Panc1 (cell line): ENCODE results near the gene AUH. TPM values are rescaled to one million over a fixed set of nuclear protein-coding genes. Genes with fewer than 3 reads are reported as not detected.

Experiments
- ATAC-seq: fragments of 200-7000 bp; cut with Tn5 transposase; 2 replicates; pipeline ENCODE4 v1.9.1; 2020; ENCODE audit warnings: mild to moderate bottlenecking, moderate library complexity
- BruUV-seq: library from RNA; stranded (reverse); fragments of 400-500 nt; replicated peaks from 2 replicates; lab custom pipeline; 2021; lab: Mats Ljungman, UMichigan
- CTCF ChIA-PET: fragments of 300-600 bp; sonication (Branson Sonifier 250); formaldehyde crosslinking; loops from one replicate; lab custom pipeline; 2022; ENCODE audit warnings: antibody characterized with exemption; lab: Charles Lee
- POLR2A ChIA-PET: fragments of 300-600 bp; sonication (Branson Sonifier 250); formaldehyde crosslinking; loops from one replicate; lab custom pipeline; 2022; ENCODE audit warnings: antibody characterized with exemption; lab: Charles Lee
- DNase-seq: peaks from one replicate; pipeline ENCODE4 v3.0.0-alpha.2; 2010; ENCODE audit warnings: low read depth, low spot score
- H3K27ac ChIP-seq: 2 replicates; pipeline ENCODE4 v1.5.1; 2011; ENCODE audit warnings: mild to moderate bottlenecking, low read length, inconsistent platforms
- H3K27me3 ChIP-seq: fragments of 200-500 bp; sonication (Bioruptor generic); 2 replicates; pipeline ENCODE4 v1.6.0; 2014; ENCODE audit warnings: low read length, inconsistent platforms; ENCODE audit not compliant: control insufficient read depth, insufficient read depth
- H3K36me3 ChIP-seq: fragments of 200-500 bp; sonication (Bioruptor generic); 2 replicates; pipeline ENCODE4 v1.5.1; 2014; ENCODE audit warnings: inconsistent platforms, mild to moderate bottlenecking, low read length, moderate library complexity; ENCODE audit not compliant: control insufficient read depth, insufficient read depth
- H3K4me1 ChIP-seq: 2 replicates; pipeline ENCODE4 v1.5.1; 2011; ENCODE audit warnings: inconsistent platforms, mild to moderate bottlenecking, low read length, moderate library complexity; ENCODE audit not compliant: control insufficient read depth, insufficient read depth
- H3K4me3 ChIP-seq, 2 experiments: 2 replicates each; pipeline ENCODE4 v1.5.1; 2011 to 2012; ENCODE audit warnings: low read depth in 2 of 2, low read length in 2 of 2, mild to moderate bottlenecking in 2 of 2, inconsistent platforms in 1 of 2, moderate library complexity in 1 of 2
- H3K9me3 ChIP-seq: fragments of 200-500 bp; sonication (Bioruptor generic); 2 replicates; pipeline ENCODE4 v1.5.1; 2014; ENCODE audit warnings: low read depth, mild to moderate bottlenecking, inconsistent platforms, low read length, moderate library complexity; ENCODE audit not compliant: control insufficient read depth, insufficient read depth
- CTCF ChIP-seq: fragments of 450-650 bp; IDR thresholded peaks from 2 replicates; pipeline ENCODE4 v1.5.1; 2017; ENCODE audit warnings: mild to moderate bottlenecking
- POLR2AphosphoS5 ChIP-seq: IDR thresholded peaks from 2 replicates; pipeline ENCODE4 v1.6.1; 2012; ENCODE audit warnings: mild to moderate bottlenecking, low read depth, low read length, moderate library complexity
- REST ChIP-seq, 2 experiments: IDR thresholded peaks; 2 replicates each; pipeline ENCODE4 v1.6.1; 2011 to 2012; ENCODE audit warnings: low read depth in 2 of 2, control low read depth in 1 of 2, low read length in 1 of 2, mild to moderate bottlenecking in 1 of 2, moderate library complexity in 1 of 2; ENCODE audit not compliant: insufficient read depth in 1 of 2
- SIN3A ChIP-seq: IDR thresholded peaks from 2 replicates; pipeline ENCODE4 v1.6.1; 2012; ENCODE audit warnings: low read depth, mild to moderate bottlenecking, low read length, moderate library complexity, borderline replicate concordance; ENCODE audit not compliant: insufficient read depth
- TCF7L2 ChIP-seq: IDR thresholded peaks from 2 replicates; pipeline ENCODE4 v1.6.1; 2011; ENCODE audit warnings: mild to moderate bottlenecking, low read depth, low read length, inconsistent platforms
- in situ Hi-C: cut with HindIII; loops from 2 replicates; pipeline ENCODE4 v1.10.0; 2016; ENCODE audit warnings: low sequenced_read_pairs, low pct_unique_long_range_greater_than_20kb
- intact Hi-C: fragments of 100-400 bp; cut with micrococcal nuclease; formaldehyde crosslinking; loops from one replicate; pipeline ENCODE4 v1.10.0; 2022; ENCODE audit not compliant: unreplicated experiment
- total RNA-seq: library from RNA; stranded (reverse); gene quantifications from one replicate; pipeline ENCODE4 v1.2.1, GENCODE V29; 2021; ENCODE audit not compliant: unreplicated experiment

Gene AUH
- total RNA-seq, 1 experiment from 2014 or later = 7.7 TPM

- BruUV-seq = no TSS peak
- no peak for ATAC-seq
- in situ Hi-C loops (no loop called here), intact Hi-C loops (no loop called here)
- Histone ChIP-seq H3K4me3 (no peak overlapping the region), H3K36me3 (no peaks in the 10 kb centered on the region), H3K9me3 (no peaks in the 10 kb centered on the region), H3K27me3 (no peaks in the 10 kb centered on the region), H3K27ac (no peak overlapping the region), H3K4me1 (peaks cover under 1% of the 10 kb centered on the region; the same call in 1 of the 2 replicates)
- no peak for DNase-seq
- POLR2A ChIA-PET = no interaction called here
- TF ChIP-seq POLR2AphosphoS5 (no peak), REST (IDR thresholded peaks at IDR 0.05; ENCODE audit: insufficient read depth in 1 of 2, low read depth in 2 of 2, low read length in 1 of 2) (no peak), TCF7L2 (no peak), CTCF (no peak), SIN3A (no peak)
- CTCF ChIA-PET = no interaction called here
Observed at GRCh38 chr9:91187311-91187964, 174.3 kb downstream of the AUH start.

GRCh38 chr9:91186632-91187108 is 175.0 kb downstream of the AUH start:
- in situ Hi-C loops (no loop called here), intact Hi-C loops (no loop called here)
- ATAC-seq (no peak), DNase-seq (no peak)
- Histone ChIP-seq H3K4me1 (no peaks in the 10 kb centered on the region), H3K27me3 (no peaks in the 10 kb centered on the region), H3K9me3 (no peaks in the 10 kb centered on the region), H3K36me3 (no peaks in the 10 kb centered on the region), H3K27ac (no peak overlapping the region), H3K4me3 (no peak overlapping the region)
- TF ChIP-seq CTCF (no peak), SIN3A (no peak), REST (IDR thresholded peaks at IDR 0.05; ENCODE audit: insufficient read depth in 1 of 2, low read depth in 2 of 2, low read length in 1 of 2) (no peak), TCF7L2 (no peak), POLR2AphosphoS5 (no peak)
- CTCF ChIA-PET = no interaction called here
- no TSS peak for BruUV-seq
- POLR2A ChIA-PET = no interaction called here
